ENCODE results near the gene LRIG1.

LRIG1 gene, protein sequence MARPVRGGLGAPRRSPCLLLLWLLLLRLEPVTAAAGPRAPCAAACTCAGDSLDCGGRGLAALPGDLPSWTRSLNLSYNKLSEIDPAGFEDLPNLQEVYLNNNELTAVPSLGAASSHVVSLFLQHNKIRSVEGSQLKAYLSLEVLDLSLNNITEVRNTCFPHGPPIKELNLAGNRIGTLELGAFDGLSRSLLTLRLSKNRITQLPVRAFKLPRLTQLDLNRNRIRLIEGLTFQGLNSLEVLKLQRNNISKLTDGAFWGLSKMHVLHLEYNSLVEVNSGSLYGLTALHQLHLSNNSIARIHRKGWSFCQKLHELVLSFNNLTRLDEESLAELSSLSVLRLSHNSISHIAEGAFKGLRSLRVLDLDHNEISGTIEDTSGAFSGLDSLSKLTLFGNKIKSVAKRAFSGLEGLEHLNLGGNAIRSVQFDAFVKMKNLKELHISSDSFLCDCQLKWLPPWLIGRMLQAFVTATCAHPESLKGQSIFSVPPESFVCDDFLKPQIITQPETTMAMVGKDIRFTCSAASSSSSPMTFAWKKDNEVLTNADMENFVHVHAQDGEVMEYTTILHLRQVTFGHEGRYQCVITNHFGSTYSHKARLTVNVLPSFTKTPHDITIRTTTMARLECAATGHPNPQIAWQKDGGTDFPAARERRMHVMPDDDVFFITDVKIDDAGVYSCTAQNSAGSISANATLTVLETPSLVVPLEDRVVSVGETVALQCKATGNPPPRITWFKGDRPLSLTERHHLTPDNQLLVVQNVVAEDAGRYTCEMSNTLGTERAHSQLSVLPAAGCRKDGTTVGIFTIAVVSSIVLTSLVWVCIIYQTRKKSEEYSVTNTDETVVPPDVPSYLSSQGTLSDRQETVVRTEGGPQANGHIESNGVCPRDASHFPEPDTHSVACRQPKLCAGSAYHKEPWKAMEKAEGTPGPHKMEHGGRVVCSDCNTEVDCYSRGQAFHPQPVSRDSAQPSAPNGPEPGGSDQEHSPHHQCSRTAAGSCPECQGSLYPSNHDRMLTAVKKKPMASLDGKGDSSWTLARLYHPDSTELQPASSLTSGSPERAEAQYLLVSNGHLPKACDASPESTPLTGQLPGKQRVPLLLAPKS

GRCh38 chr3:66500576-66501482 is at the start of gene LRIG1:
TSS of gene LRIG1 (minus strand) at chr3:66501022. CDS start at chr3:66500407, 615 bp downstream.
- peak; percentile 97 for DNase-seq

DNA sequence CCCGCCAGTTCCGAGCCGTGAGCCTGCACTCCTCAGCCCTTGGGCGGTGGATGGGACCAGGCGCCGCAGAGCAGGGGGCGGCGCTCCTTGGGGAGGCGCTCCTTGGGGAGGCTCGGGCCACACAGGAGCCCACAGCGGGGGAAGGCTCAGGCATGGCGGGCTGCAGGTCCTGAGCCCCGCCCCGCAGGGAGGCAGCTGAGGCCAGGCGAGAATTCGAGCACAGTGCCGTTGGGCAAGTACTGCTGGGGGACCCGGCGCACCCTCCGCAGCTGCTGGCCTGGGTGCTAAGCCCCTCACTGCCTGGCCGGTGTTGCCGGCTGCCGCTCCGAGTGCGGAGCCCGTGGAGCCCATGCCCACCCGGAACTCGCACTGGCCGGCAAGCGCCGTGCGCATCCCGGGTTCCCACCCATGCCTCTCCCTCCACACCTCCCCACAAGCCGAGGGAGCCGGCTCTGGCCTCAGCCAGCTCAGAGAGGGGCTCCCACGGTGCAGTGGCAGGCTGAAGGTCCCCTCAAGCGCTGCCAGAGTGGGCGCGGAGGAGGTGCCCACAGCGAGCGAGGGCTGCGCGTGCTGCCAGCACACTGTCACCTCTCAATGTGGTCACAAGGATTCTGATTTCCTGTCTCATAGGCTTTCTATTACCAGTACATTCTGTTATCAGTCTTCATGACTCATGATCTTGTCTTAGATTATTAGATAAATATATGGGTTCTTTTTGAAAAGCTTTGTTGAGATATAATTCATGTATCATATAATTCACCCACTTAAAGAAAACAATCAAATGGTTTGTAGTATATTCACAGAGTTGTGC is 44.0 kb upstream of the LRIG1 start:
- no peak for DNase-seq

DNA sequence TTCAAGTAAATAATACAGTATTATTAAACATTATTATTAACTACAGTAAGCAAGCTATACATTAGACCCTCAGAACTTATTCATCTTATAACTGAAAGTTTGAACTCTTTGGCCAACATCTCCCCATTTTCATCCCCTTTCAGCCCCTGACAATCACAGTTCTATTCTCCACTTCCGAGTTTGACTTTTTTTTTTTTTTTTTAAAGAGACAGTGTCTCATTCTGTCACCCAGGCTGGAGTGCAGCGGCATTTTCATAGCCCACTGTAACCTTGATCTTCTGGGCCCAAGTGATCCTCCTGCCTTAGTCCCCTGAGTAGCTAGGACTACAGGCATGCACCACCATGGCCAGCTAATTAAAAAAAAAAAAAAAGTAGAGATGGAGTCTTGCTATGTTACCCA is 41.3 kb upstream of the LRIG1 start:
- DNase-seq = no peak

DNA sequence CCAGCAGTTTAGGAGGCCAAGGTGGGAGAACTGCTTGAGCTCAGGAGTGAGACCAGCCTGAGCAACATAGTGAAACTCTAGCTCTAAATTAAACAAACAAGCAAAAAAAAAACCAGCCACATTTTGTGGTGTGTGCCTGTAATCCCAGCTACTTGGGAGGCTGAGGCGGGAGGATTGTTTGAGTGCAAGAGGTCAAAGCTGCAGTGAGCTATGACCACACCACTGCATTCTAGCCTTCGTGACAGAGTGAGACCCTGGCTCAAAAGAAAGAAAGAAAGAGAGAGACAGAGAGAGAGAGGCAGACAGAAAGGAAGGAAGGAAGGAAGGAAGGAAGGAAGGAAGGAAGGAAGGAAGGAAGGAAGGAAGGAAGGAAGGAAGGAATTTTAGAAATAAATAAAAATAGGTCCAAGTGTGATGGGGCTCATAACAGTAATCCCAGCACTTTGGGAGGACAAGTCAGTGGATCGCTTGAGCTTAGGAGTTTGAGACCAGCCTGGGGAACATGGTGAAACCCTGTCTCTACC is 38.7 kb upstream of the LRIG1 start:
- no peak for DNase-seq

DNA sequence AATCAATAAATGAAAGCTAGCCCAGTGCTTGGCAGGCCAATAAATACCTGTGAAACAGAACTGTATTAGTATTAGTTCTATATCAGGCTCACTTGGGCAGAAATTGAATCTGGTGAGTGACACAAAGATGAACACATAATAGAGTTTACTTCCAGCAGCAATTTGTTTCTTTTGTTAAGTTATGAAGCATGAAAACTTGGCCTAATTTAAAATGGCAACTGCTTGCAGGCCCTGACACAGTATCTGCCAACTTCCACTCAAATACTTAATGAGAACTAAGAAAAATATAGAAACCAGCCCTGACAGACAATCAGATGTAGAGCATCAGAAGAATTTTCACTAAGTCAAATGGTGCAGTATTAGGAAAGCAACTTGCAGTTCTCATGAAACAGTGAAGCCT is 37.6 kb upstream of the LRIG1 start:
- DNase-seq = no peak

GRCh38 chr3:66537735-66538134 is 36.9 kb upstream of the LRIG1 start:
- no peak for DNase-seq

- DNase-seq = no peak
These were observed 36.0 kb upstream of the LRIG1 start for GRCh38 chr3:66536791-66537190.

- no peak for DNase-seq
These were observed 33.6 kb upstream of the LRIG1 start for GRCh38 chr3:66534304-66534845.

DNA sequence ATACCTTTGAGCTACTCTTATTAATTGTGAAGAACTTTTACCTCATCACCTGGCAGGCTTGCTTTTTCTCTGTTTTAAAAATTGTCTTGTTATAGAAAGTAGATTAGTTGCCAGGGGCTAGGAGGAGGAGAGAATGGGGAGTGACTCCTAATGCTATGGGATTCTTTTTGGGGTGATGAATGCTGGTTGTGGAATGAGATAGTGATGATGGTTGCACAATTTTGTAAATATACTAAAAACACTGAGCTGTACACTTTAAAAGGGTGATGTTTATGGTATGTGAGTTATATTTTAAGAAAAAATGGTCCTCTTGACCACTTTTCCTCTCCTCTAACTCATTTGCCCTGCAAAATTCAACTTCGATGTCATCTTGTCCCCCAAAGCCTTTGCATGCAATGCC is 31.8 kb upstream of the LRIG1 start:
- no peak for DNase-seq

GRCh38 chr3:66532160-66532587 is 31.4 kb upstream of the LRIG1 start:
- no peak for DNase-seq

DNA sequence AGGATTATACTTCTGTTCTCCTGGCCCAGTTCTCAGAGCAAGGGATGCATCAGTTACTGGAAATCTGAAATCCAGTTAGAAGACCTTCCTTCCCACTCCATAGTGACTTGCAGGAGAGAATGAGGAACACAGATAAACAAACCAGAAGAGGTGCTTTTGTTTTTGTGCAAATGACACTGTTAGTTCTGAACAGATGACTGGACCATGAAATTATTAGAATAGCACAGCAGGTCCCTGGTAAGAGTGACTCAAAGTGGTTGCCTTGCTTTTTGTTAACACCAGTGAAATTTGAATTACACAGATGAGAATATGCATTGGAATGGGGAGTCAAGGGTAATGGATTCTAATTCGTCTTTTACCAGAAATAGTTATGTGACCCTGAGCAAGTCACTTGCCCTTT is 30.4 kb upstream of the LRIG1 start:
- no peak for DNase-seq

- no peak for DNase-seq
These were observed 26.4 kb upstream of the LRIG1 start for GRCh38 chr3:66527246-66527645.

DNA sequence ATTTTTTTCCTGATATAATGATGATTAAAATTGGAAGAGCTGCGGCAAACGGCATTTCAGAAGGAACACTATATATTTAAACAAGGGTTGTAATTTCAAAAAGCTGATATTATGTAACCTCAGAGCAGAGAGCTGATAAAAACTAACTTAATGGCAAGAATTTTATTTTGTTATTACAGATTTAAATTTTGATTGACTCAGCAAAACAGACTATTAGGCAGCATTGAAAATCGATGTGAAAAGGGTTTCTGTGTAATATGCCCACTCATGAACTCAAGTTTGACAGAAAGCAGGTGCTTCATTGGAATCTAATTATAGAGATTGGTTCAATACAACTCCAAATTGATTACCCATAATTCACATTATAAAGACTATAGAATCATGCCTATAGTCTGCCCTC is 24.9 kb upstream of the LRIG1 start:
- no peak for DNase-seq

DNA sequence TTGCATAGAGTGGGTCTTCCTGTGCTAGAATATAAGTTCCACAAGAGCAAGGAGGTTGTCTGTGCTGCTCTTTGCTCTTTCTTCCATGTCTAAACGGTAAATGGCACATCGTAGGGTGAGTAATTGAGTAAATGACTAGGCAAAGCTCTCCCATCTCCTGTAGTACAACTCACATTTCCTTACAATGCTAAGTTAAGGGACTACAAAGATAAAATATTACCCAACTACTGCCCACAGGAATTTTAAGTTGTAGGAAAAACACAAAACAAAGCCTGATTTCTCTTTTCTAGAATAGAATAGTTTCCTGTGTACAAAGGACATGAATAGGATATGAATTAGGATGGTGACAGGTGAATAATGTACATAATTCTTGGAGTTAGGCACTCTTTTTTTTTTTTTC is 19.9 kb upstream of the LRIG1 start:
- DNase-seq = no peak

GRCh38 chr3:66518644-66519043 is 17.8 kb upstream of the LRIG1 start:
- DNase-seq = no peak

DNA sequence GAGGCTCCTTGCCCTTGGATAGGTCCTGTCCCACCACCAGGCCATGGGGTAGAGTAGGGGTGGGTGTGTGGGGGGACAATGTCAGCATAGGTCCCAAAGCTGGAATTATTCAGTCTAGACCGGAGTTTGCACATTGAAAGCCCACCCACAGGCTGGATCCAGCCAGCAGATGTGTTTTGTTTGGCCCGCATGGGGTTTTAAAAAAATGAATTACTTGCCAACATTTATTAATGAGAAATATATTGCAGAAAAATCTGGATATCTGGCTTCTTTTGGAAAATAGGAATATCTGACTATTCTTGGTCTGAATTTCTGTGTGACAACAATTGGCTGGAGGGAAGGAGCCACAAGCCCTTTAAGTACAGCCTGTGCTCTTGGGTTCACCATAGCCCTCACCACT is 17.3 kb upstream of the LRIG1 start:
- no peak for DNase-seq

DNA sequence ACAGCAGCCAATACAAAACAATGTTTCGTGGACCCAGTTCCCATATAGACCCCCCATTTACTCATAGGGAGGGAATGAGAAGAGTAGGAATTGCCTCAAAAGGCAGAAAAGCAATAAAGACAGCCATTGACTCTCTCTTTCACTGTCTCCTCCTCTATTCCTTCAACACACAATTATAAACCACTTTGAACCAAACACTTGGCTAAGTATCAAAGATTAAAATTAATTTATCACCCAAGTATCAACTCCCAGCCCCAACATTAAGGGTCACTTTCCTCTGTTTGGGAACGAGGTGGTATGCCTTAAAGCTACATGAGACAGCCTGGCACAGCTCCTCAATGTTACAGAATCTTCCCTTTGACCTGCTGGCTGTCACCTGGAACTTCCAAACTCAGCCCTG is 16.4 kb upstream of the LRIG1 start:
- no peak for DNase-seq

GRCh38 chr3:66508461-66508860 is 7.6 kb upstream of the LRIG1 start:
- DNase-seq = no peak

DNA sequence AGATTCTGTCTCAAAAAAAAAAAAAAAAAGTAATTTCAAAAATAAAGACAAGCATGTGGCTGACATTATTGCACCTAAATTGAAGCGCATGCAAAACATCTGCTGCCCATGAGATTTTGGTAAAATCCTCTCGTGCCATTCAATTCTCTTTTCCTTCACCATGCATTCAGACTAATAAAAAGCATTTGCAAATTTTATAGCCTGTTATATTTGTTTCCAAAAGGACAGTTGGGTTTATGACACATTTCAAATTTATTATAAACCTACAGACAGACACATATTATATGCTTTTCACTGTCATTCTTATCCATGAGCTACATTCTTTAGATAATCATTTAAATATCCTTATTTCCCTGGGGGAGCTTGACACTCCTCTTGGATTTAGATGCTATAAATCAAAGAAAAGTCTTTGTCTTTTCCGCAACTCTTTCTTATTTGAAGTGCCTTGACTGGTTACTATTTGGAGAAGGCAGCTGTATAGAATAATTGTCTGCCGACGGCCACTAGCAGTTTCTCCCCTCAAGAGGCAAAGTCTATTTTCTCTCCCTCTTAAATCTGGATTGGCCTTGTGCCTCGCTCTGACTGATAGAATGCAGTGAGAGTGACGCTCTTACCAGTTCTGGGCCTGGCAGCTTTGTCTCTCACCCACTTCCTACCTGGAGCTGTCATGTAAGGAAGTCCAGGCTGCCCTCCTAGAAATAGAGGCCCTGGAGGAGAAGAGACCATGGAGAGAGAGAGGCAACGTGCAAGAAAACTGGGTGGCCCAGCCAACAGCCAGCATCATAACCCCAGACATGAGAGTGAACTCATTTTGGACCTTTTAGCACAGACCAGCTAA is 6.8 kb upstream of the LRIG1 start:
- no peak for DNase-seq

DNA sequence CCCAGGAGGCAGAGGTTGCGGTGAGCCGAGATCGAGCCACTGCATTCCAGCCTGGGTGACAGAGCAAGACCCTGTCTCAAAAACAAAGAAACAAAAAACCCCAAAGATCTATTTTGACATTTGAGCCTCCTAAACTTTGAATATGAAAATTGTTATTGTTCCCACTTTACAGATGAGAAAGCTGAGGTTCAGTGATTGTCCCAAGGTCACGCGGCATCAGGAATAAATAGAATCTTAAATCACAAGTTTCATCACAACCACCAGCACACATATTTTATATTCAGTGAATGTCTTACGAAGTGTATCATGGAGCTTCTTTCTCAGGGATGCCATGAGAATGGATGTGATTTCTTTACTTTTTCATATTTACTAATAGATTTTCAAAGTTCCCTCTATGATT is 5.3 kb upstream of the LRIG1 start:
- DNase-seq = no peak
